K562 (cell line): ENCODE measurements around the gene PCDH12. TPM values are rescaled to one million over a fixed set of nuclear protein-coding genes. Genes with fewer than 3 reads are reported as not detected.

Source experiments
- ADNP ChIP-seq: fragments of 200-800 bp; sonication (Bioruptor generic); IDR thresholded peaks from 2 replicates; pipeline ENCODE4 v1.6.1; 2016; ENCODE audit warnings: missing genetic modification characterization, missing compliant biosample characterization
- ARID2 ChIP-seq: fragments of 450-650 bp; IDR thresholded peaks from 2 replicates; pipeline ENCODE4 v1.6.1; 2017; ENCODE audit warnings: antibody characterized with exemption, mild to moderate bottlenecking
- ATF2 ChIP-seq: sonication (generic); formaldehyde crosslinking; IDR thresholded peaks from 2 replicates; pipeline ENCODE4 v1.8.1; 2022; ENCODE audit warnings: missing genetic modification reagents
- BCLAF1 ChIP-seq, 2 experiments: fragments of 450-650 bp in 1 of 2; IDR thresholded peaks; 2 replicates each; pipeline ENCODE4 v1.6.1; 2011 to 2017; ENCODE audit warnings: low read depth in 2 of 2, antibody characterized with exemption in 1 of 2, borderline replicate concordance in 1 of 2, low read length in 1 of 2, mild to moderate bottlenecking in 1 of 2, mixed read lengths in 1 of 2; ENCODE audit not compliant: control insufficient read depth in 1 of 2
- CSDE1 ChIP-seq, 2 experiments: fragments of 450-650 bp; IDR thresholded peaks; 2 replicates each; pipeline ENCODE4 v1.6.1; 2016; ENCODE audit warnings: mild to moderate bottlenecking in 1 of 2
- CTCFL ChIP-seq: IDR thresholded peaks from 2 replicates; pipeline ENCODE4 v1.6.1; 2011; ENCODE audit warnings: borderline replicate concordance, low read depth, mild to moderate bottlenecking, moderate library complexity, low read length; ENCODE audit not compliant: insufficient read depth, poor library complexity, severe bottlenecking
- DACH1 ChIP-seq: fragments of 450-650 bp; IDR thresholded peaks from 2 replicates; pipeline ENCODE4 v1.6.1; 2018; ENCODE audit not compliant: partially characterized antibody
- DPF2 ChIP-seq: fragments of 450-650 bp; IDR thresholded peaks from 2 replicates; pipeline ENCODE4 v1.6.1; 2016
- JUND ChIP-seq, 2 experiments: IDR thresholded peaks; 2 replicates in 1 of 2; 3 replicates in 1 of 2; pipeline ENCODE4 v1.6.1; 2011; ENCODE audit warnings: borderline replicate concordance in 2 of 2, low read depth in 2 of 2, low read length in 2 of 2, improper control_type of control experiment in 1 of 2, missing biosample characterization in 1 of 2, missing genetic modification characterization in 1 of 2, missing genetic modification reagents in 1 of 2
- MAFF ChIP-seq: IDR thresholded peaks from 2 replicates; pipeline ENCODE4 v1.6.1; 2012; ENCODE audit warnings: low read length, improper control_type of control experiment
- MED1 ChIP-seq: sonication (generic); formaldehyde crosslinking; IDR thresholded peaks from 2 replicates; pipeline ENCODE4 v1.8.1; 2023; ENCODE audit warnings: missing genetic modification reagents, borderline replicate concordance
- RBM14 ChIP-seq: fragments of 200-400 bp; formaldehyde crosslinking; IDR thresholded peaks from 2 replicates; pipeline ENCODE4 v1.6.1; 2018; ENCODE audit warnings: low read depth, mild to moderate bottlenecking, low read length, moderate library complexity, borderline replicate concordance; ENCODE audit not compliant: insufficient read depth
- RCOR1 ChIP-seq, 2 experiments: IDR thresholded peaks; 2 replicates each; pipeline ENCODE4 v1.6.1; 2012; ENCODE audit warnings: low read depth in 2 of 2, low read length in 2 of 2, borderline replicate concordance in 1 of 2, improper control_type of control experiment in 1 of 2
- SAFB ChIP-seq: fragments of 200-400 bp; formaldehyde crosslinking; IDR thresholded peaks from 2 replicates; pipeline ENCODE4 v1.6.1; 2017; ENCODE audit warnings: low read depth, low read length, borderline replicate concordance
- SRSF1 ChIP-seq: fragments of 200-400 bp; formaldehyde crosslinking; IDR thresholded peaks from 2 replicates; pipeline ENCODE4 v1.6.1; 2017; ENCODE audit warnings: mild to moderate bottlenecking, low read depth, low read length, moderate library complexity
- TARDBP ChIP-seq: fragments of 450-650 bp; IDR thresholded peaks from 2 replicates; pipeline ENCODE4 v1.6.1; 2016
- TBP ChIP-seq: optimal IDR thresholded peaks from 2 replicates; pipeline ENCODE3; 2011; ENCODE audit warnings: low read depth, low read length, improper control_type of control experiment
- ZNF140 ChIP-seq: fragments of 250-450 bp; sonication (Bioruptor Pico); IDR thresholded peaks from 2 replicates; pipeline ENCODE4 v1.8.0; 2021; ENCODE audit warnings: moderate library complexity, mild to moderate bottlenecking, inconsistent platforms
- ZNF282 ChIP-seq: sonication (generic); formaldehyde crosslinking; IDR thresholded peaks from 2 replicates; pipeline ENCODE4 v1.8.1; 2023; ENCODE audit warnings: missing genetic modification reagents
- ZNF644 ChIP-seq: fragments of 200-800 bp; sonication (Bioruptor generic); IDR thresholded peaks from 2 replicates; pipeline ENCODE4 v1.6.1; 2016; ENCODE audit warnings: low read depth, missing genetic modification characterization, missing compliant biosample characterization
- ZSCAN32 ChIP-seq: fragments of 450-650 bp; formaldehyde crosslinking; IDR thresholded peaks from 2 replicates; pipeline ENCODE4 v1.4.0; 2020; ENCODE audit warnings: mild to moderate bottlenecking, moderate library complexity
- polyA plus RNA-seq, 8 experiments: library from polyadenylated mRNA; depleted of rRNA in 4 of 8; stranded (reverse) in 5 of 8; unstranded in 3 of 8; fragments of >200 nt; fragmentation: Nextera tagmentation in 2 of 8; fragmentation: Illumina TruSeq in 1 of 8; extraction: Ambion mirVana in 2 of 8; extraction: Trizol in 1 of 8; gene quantifications; 2 replicates each; pipeline versions ENCODE4 v1.2.1 to v1.2.3, GENCODE V29; 2011 to 2014; ENCODE audit warnings: inconsistent platforms in 1 of 8, missing spikeins in 1 of 8
- total RNA-seq, 7 experiments: library from RNA; depleted of rRNA in 6 of 7; stranded (reverse); fragments of >200 nt in 6 of 7; fragmentation: Illumina TruSeq in 2 of 7; extraction: Trizol in 2 of 7; gene quantifications; 2 replicates each; pipeline versions ENCODE4 v1.2.1 to v1.2.3, GENCODE V29; 2011 to 2021; ENCODE audit warnings: low replicate concordance in 1 of 7

PCDH12 gene
- total and polyA plus RNA-seq, 9 of the 15 experiments (the other 6 are each of a cell fraction or from before 2014, with no cell fraction given): 0.01 to 0.04 (median 0.01) TPM; not detected in 4

GRCh38 chr5:141902015-141902814 lies 55.8 kb downstream of the PCDH12 start (continued):
- TF ChIP-seq CTCFL: no peak
- TF ChIP-seq ADNP (tag): no peak
- TF ChIP-seq RBM14: no peak
- no peak for TF ChIP-seq ATF2 (CRISPR knock-in tag)
- TF ChIP-seq ARID2: no peak
- no peak for TF ChIP-seq ZSCAN32
- peak in 1 of 2 experiments; percentile 86; a peak in 2 of 4 replicates for TF ChIP-seq RCOR1 (IDR thresholded peaks at IDR 0.05; ENCODE audit: borderline replicate concordance in 1 of 2, low read depth in 2 of 2, low read length in 2 of 2)
- no peak for TF ChIP-seq BCLAF1 (IDR thresholded peaks at IDR 0.05; ENCODE audit: borderline replicate concordance in 1 of 2, control insufficient read depth in 1 of 2, low read depth in 2 of 2, low read length in 1 of 2)
- TF ChIP-seq SRSF1: no peak
- TF ChIP-seq SAFB: no peak
- no peak for TF ChIP-seq DACH1
- TF ChIP-seq ZNF282 (CRISPR knock-in tag): no peak
- no peak for TF ChIP-seq MED1 (CRISPR knock-in tag)
- TF ChIP-seq MAFF: no peak
- no peak for TF ChIP-seq ZNF140 (CRISPR knock-in tag)
- TF ChIP-seq ZNF644 (tag): no peak
- peak; percentile 39; the same call in 1 of the 2 replicates for TF ChIP-seq JUND (IDR thresholded peaks at IDR 0.05; ENCODE audit: borderline replicate concordance, low read depth, low read length)
- peak; percentile 30; the same call in 1 of the 3 replicates for TF ChIP-seq JUND (tag; IDR thresholded peaks at IDR 0.05; ENCODE audit: borderline replicate concordance, low read depth, low read length)
- no peak for TF ChIP-seq TBP
- peak; percentile 68 for TF ChIP-seq DPF2
- no peak for TF ChIP-seq TARDBP
- TF ChIP-seq CSDE1 (IDR thresholded peaks at IDR 0.05): no peak
